Nephron (organoid): ENCODE results near the gene AXL.
A peak's percentile ranks its signal among the peaks of the same experiment; 100 is the strongest.

Source experiments
- H3K27ac Mint-ChIP-seq, 3 experiments: 2 replicates each; pipeline ENCODE4 v1.8.0; 2020; ENCODE audit warnings: mixed read lengths in 3 of 3, mild to moderate bottlenecking in 2 of 3, moderate library complexity in 1 of 3
- H3K27me3 Mint-ChIP-seq: 2 replicates; pipeline ENCODE4 v1.8.0; 2021; ENCODE audit warnings: low read depth, mild to moderate bottlenecking, moderate library complexity, mixed read lengths
- H3K36me3 Mint-ChIP-seq: 2 replicates; pipeline ENCODE4 v1.8.0; 2020; ENCODE audit warnings: low read depth, mixed read lengths
- H3K4me1 Mint-ChIP-seq: 2 replicates; pipeline ENCODE4 v1.8.0; 2020; ENCODE audit warnings: mixed read lengths
- H3K4me3 Mint-ChIP-seq, 3 experiments: 2 replicates each; pipeline ENCODE4 v1.8.0; 2020; ENCODE audit warnings: mild to moderate bottlenecking in 3 of 3, mixed read lengths in 3 of 3, moderate library complexity in 2 of 3
- H3K9me3 Mint-ChIP-seq: 2 replicates; pipeline ENCODE4 v1.8.0; 2020; ENCODE audit warnings: mixed read lengths
- CTCF ChIP-seq, 3 experiments: fragments of 200-600 bp; sonication (generic); IDR thresholded peaks; one replicate each; pipeline ENCODE4 v1.5.0; 2021; ENCODE audit warnings: antibody characterized with exemption in 3 of 3; ENCODE audit not compliant: unreplicated experiment in 3 of 3

Gene AXL

GRCh38 chr19:41299046-41299754 is 80.2 kb downstream of the AXL start:
- H3K36me3 Mint-ChIP-seq = peaks cover 90% of the 10 kb centered on the region
- peaks cover 42% of the 10 kb centered on the region for H3K4me1 Mint-ChIP-seq
- H3K9me3 Mint-ChIP-seq = no peaks in the 10 kb centered on the region
- H3K4me3 Mint-ChIP-seq = peak overlapping the region in 1 of 3 experiments; percentile 48
- TF ChIP-seq CTCF (IDR thresholded peaks at IDR 0.05; ENCODE audit: unreplicated experiment in 3 of 3) = no peak
- no peaks in the 10 kb centered on the region for H3K27me3 Mint-ChIP-seq
- H3K27ac Mint-ChIP-seq = peak overlapping the region; percentile 76 to 87 (median 76)

- Mint-ChIP-seq H3K4me1 (peaks cover 42% of the 10 kb centered on the region), H3K4me3 (peak overlapping the region in 1 of 3 experiments; percentile 48), H3K27me3 (no peaks in the 10 kb centered on the region), H3K27ac (peak overlapping the region; percentile 76 to 87 (median 76)), H3K9me3 (no peaks in the 10 kb centered on the region), H3K36me3 (peaks cover 90% of the 10 kb centered on the region)
- no peak for TF ChIP-seq CTCF (IDR thresholded peaks at IDR 0.05; ENCODE audit: unreplicated experiment in 3 of 3)
These were observed 80.7 kb downstream of the AXL start for GRCh38 chr19:41299755-41300089.

- H3K4me3 Mint-ChIP-seq = no peak overlapping the region
- peaks cover 42% of the 10 kb centered on the region for H3K4me1 Mint-ChIP-seq
- peak overlapping the region in 1 of 3 experiments; percentile 40 for H3K27ac Mint-ChIP-seq
- peaks cover 90% of the 10 kb centered on the region for H3K36me3 Mint-ChIP-seq
- no peaks in the 10 kb centered on the region for H3K27me3 Mint-ChIP-seq
- H3K9me3 Mint-ChIP-seq = no peaks in the 10 kb centered on the region
- TF ChIP-seq CTCF (IDR thresholded peaks at IDR 0.05; ENCODE audit: unreplicated experiment in 3 of 3) = no peak
These were observed 81.5 kb downstream of the AXL start for GRCh38 chr19:41300555-41300954.

GRCh38 chr19:41302624-41303351 is 83.8 kb downstream of the AXL start:
- no peak overlapping the region for H3K4me3 Mint-ChIP-seq
- H3K9me3 Mint-ChIP-seq = no peaks in the 10 kb centered on the region
- peaks cover 82% of the 10 kb centered on the region for H3K36me3 Mint-ChIP-seq
- no peaks in the 10 kb centered on the region for H3K27me3 Mint-ChIP-seq
- H3K27ac Mint-ChIP-seq = peak overlapping the region in 1 of 3 experiments; percentile 3
- no peak for TF ChIP-seq CTCF (IDR thresholded peaks at IDR 0.05; ENCODE audit: unreplicated experiment in 3 of 3)
- peaks cover 36% of the 10 kb centered on the region for H3K4me1 Mint-ChIP-seq

GRCh38 chr19:41303954-41304353 is 84.9 kb downstream of the AXL start:
- H3K27me3 Mint-ChIP-seq = no peaks in the 10 kb centered on the region
- TF ChIP-seq CTCF (IDR thresholded peaks at IDR 0.05; ENCODE audit: unreplicated experiment in 3 of 3) = no peak
- no peak overlapping the region for H3K4me3 Mint-ChIP-seq
- H3K4me1 Mint-ChIP-seq = peaks cover 33% of the 10 kb centered on the region
- H3K9me3 Mint-ChIP-seq = no peaks in the 10 kb centered on the region
- no peak overlapping the region for H3K27ac Mint-ChIP-seq
- peaks cover 74% of the 10 kb centered on the region for H3K36me3 Mint-ChIP-seq
